ENCODE measurements around the gene TMEM106C.

- TF ChIP-seq CTCF (IDR thresholded peaks at IDR 0.05) (no peak), EP300 (IDR thresholded peaks at IDR 0.05) (no peak), POLR2A (IDR thresholded peaks at IDR 0.05) (no peak)
Observed at GRCh38 chr12:47954058-47954457, 9.3 kb upstream of the TMEM106C start.

All from tibial nerve (tissue), 4 donors.